ENCODE data around the gene RAD51B. TPM values are rescaled to one million over a fixed set of nuclear protein-coding genes. Genes with fewer than 3 reads are reported as not detected.

RAD51B gene
- polyA plus RNA-seq, 3 donors = 3.6 to 11.6 (median 9.4) TPM

- intact Hi-C loops (cut with micrococcal nuclease) = loop anchor here in 1 of 2 donors (5.0 kb wide), 1 partner anchor 877 kb away; no protein-coding TSS in a partner anchor
- no peaks in the 10 kb centered on the region for H3K27me3 ChIP-seq (ENCODE audit: control insufficient read depth in 2 of 2, insufficient read depth in 2 of 2, low read length in 2 of 2)
- no peak overlapping the region for H3K4me2 ChIP-seq (replicated peaks; ENCODE audit: extremely low read depth, low read length, poor library complexity, severe bottlenecking)
- no peaks in the 10 kb centered on the region for H4K20me1 ChIP-seq (ENCODE audit: insufficient read depth, low read length)
- no peak overlapping the region for H3K4me3 ChIP-seq (replicated peaks in 1 of 3; ENCODE audit: low read depth in 2 of 3, low read length in 3 of 3)
- WGBS (ENCODE audit: insufficient coverage) = 100% methylated on average over 1 of the region's 4 CpGs
- no peaks in the 10 kb centered on the region for H3K9me3 ChIP-seq (replicated peaks in 1 of 2; ENCODE audit: control insufficient read depth in 1 of 2, insufficient read depth in 1 of 2, low read length in 2 of 2)
- Mint-ChIP-seq H3K9me3 (no peaks in the 10 kb centered on the region), H3K4me3 (no peak overlapping the region), H3K27ac (no peak overlapping the region), H3K4me1 (peaks cover 32% of the 10 kb centered on the region), H3K36me3 (no peaks in the 10 kb centered on the region), H3K27me3 (ENCODE audit: low read depth in 3 of 3) (no peaks in the 10 kb centered on the region)
- no peak overlapping the region for H2AFZ ChIP-seq (ENCODE audit: insufficient read depth, low read depth, low read length, poor library complexity, severe bottlenecking)
- no peaks in the 10 kb centered on the region for H3K36me3 ChIP-seq (replicated peaks in 1 of 2; ENCODE audit: control insufficient read depth in 1 of 2, insufficient read depth in 2 of 2, low read length in 2 of 2)
- H3K9ac ChIP-seq (ENCODE audit: insufficient read depth, low read length, poor library complexity, severe bottlenecking) = no peak overlapping the region
- no peak for DNase-seq
- H3K79me2 ChIP-seq (ENCODE audit: insufficient read depth, low read length) = no peaks in the 10 kb centered on the region
- no peak overlapping the region for H3K27ac ChIP-seq (ENCODE audit: low read depth in 1 of 2, low read length in 2 of 2)
- peaks cover 8 to 12% of the 10 kb centered on the region in 2 donors for H3K4me1 ChIP-seq (ENCODE audit: control insufficient read depth in 1 of 2, insufficient read depth in 2 of 2, low read length in 2 of 2)
- TF ChIP-seq, protein P1, sequence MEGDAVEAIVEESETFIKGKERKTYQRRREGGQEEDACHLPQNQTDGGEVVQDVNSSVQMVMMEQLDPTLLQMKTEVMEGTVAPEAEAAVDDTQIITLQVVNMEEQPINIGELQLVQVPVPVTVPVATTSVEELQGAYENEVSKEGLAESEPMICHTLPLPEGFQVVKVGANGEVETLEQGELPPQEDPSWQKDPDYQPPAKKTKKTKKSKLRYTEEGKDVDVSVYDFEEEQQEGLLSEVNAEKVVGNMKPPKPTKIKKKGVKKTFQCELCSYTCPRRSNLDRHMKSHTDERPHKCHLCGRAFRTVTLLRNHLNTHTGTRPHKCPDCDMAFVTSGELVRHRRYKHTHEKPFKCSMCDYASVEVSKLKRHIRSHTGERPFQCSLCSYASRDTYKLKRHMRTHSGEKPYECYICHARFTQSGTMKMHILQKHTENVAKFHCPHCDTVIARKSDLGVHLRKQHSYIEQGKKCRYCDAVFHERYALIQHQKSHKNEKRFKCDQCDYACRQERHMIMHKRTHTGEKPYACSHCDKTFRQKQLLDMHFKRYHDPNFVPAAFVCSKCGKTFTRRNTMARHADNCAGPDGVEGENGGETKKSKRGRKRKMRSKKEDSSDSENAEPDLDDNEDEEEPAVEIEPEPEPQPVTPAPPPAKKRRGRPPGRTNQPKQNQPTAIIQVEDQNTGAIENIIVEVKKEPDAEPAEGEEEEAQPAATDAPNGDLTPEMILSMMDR (IDR thresholded peaks at IDR 0.05) = no peak
Observed at GRCh38 chr14:67940486-67941455, 121.2 kb downstream of the RAD51B start.

- TF ChIP-seq, protein P1 (IDR thresholded peaks at IDR 0.05) = no peak
- no peak overlapping the region for H2AFZ ChIP-seq (ENCODE audit: insufficient read depth, low read depth, low read length, poor library complexity, severe bottlenecking)
- H3K9me3 ChIP-seq (replicated peaks in 1 of 2; ENCODE audit: control insufficient read depth in 1 of 2, insufficient read depth in 1 of 2, low read length in 2 of 2) = no peaks in the 10 kb centered on the region
- H3K27ac ChIP-seq (ENCODE audit: low read depth in 1 of 2, low read length in 2 of 2) = no peak overlapping the region
- no CpG with 5 or more reads among the region's 1 CpG for WGBS (ENCODE audit: insufficient coverage)
- H4K20me1 ChIP-seq (ENCODE audit: insufficient read depth, low read length) = no peaks in the 10 kb centered on the region
- H3K4me3 ChIP-seq (replicated peaks in 1 of 3; ENCODE audit: low read depth in 2 of 3, low read length in 3 of 3) = no peak overlapping the region
- no peak for DNase-seq
- Mint-ChIP-seq H3K4me3 (no peak overlapping the region), H3K9me3 (no peaks in the 10 kb centered on the region), H3K36me3 (no peaks in the 10 kb centered on the region), H3K4me1 (peaks cover 25% of the 10 kb centered on the region), H3K27me3 (ENCODE audit: low read depth in 3 of 3) (peaks cover 0 to 1% (median 0%) of the 10 kb centered on the region in 3 donors), H3K27ac (no peak overlapping the region)
- no peaks in the 10 kb centered on the region for H3K27me3 ChIP-seq (ENCODE audit: control insufficient read depth in 2 of 2, insufficient read depth in 2 of 2, low read length in 2 of 2)
- H3K79me2 ChIP-seq (ENCODE audit: insufficient read depth, low read length) = no peaks in the 10 kb centered on the region
- H3K4me1 ChIP-seq (ENCODE audit: control insufficient read depth in 1 of 2, insufficient read depth in 2 of 2, low read length in 2 of 2) = peaks cover 6 to 8% of the 10 kb centered on the region in 2 donors
- intact Hi-C loops (cut with micrococcal nuclease) = loop anchor here in 1 of 2 donors (5.0 kb wide), 1 partner anchor 876 kb away; no protein-coding TSS in a partner anchor
- no peaks in the 10 kb centered on the region for H3K36me3 ChIP-seq (replicated peaks in 1 of 2; ENCODE audit: control insufficient read depth in 1 of 2, insufficient read depth in 2 of 2, low read length in 2 of 2)
- H3K4me2 ChIP-seq (replicated peaks; ENCODE audit: extremely low read depth, low read length, poor library complexity, severe bottlenecking) = no peak overlapping the region
- no peak overlapping the region for H3K9ac ChIP-seq (ENCODE audit: insufficient read depth, low read length, poor library complexity, severe bottlenecking)
Observed at GRCh38 chr14:67941456-67942018, 122.0 kb downstream of the RAD51B start.
